ENCODE results near the gene ABCD4.

The ABCD4 gene

GRCh38 chr14:74260525-74261233, 42.1 kb downstream of the ABCD4 start:
- no peak for DNase-seq (ENCODE audit: low spot score)

DNA sequence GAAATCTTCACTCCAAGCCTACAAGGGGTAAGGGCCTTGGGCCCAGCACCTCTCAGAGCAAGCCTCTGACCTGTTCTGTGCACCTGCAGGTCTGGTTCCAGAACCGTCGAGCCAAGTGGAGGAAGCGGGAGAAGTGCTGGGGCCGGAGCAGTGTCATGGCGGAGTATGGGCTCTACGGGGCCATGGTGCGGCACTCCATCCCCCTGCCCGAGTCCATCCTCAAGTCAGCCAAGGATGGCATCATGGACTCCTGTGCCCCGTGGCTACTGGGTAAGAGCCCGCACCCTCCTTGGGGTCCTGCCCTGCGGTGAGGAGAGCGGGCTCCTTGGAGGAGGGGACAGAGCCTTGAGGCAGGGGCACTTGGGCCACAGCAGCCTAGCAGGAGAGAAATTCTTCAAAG, 43.2 kb downstream of the ABCD4 start:
- DNase-seq (ENCODE audit: low spot score): no peak

DNA sequence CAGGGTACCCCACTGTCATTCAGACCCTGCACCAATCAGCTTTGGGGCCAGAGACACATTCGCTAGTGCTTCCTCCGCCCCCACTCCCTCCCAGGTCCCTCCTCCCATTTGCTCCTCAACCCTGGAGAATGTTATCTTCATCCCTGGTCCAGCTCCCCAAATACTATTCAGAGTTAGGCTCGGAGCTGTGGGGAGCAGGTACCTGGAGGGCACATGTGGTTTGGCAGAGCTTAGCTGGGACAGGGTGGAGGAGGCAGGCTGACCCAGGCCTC, 44.0 kb downstream of the ABCD4 start:
- no peak for DNase-seq (ENCODE audit: low spot score)

- peak; percentile 26 for DNase-seq (ENCODE audit: low spot score)
These were observed 44.6 kb downstream of the ABCD4 start for GRCh38 chr14:74257941-74258763.

DNA sequence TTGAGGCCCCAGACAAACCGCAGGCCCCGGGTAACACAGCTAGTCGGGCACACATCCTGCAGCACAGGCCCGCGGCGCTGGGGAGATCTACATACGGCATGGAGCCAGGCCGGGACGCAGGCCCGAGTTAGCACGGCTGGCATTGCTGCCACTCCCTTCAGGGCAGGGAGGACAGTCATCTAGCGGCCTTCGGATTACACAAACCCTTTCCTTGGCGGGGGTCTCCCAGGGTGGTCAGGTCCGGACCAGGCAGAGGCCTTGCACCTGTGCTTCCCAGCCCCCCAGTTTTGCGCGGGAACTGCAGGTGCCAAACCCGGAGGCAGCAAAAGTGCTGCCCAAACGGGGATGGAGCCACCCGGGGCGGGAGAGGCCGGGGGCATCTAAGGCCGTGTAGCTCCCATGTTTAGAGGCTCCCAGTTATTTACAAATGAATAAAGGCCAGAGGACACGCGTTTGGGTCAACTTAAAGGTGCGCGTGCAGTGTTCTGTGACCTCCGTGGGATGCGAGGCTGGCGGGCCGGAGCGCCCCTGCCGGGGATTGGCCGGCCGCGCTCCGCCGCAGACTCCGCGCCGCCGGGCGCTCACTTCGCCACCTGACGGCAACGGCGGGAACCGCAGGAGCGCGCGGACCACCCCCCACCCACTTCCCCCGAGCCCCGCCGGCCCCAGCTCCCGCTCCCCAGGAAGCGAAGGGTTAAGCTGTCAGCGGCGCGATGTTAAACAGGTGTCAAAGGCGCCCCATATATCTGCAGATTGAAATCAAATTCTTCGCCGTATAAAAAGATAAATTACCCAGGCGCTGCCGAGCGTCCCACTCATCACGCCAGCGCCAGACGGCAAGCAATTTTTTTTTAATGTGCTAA, 45.4 kb downstream of the ABCD4 start:
- DNase-seq (ENCODE audit: low spot score): peak; percentile 84

GRCh38 chr14:74255281-74255680, 47.5 kb downstream of the ABCD4 start:
- no peak for DNase-seq (ENCODE audit: low spot score)

- no peak for DNase-seq (ENCODE audit: low spot score)
These were observed 53.0 kb downstream of the ABCD4 start for GRCh38 chr14:74249433-74250375.

DNA sequence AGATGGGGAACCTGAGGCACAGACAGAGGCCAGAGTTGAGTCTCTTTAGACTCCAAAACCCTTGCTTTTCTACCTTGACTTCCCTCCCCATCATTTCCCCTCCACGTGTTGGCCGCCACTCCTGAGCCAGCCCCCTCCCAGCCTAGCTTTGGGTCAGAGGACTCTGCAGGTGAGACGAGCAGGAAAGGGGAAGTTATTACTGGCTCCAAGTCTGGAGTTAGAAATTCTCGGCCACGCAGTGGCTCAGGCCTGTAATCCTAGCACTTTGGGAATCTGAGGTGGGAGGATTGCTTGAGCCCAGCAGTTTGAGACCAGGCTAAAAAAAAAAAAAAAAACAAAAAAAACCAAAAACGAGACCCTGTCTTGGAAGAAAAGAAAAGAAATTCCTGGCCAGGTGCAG, 54.7 kb downstream of the ABCD4 start:
- no peak for DNase-seq (ENCODE audit: low spot score)

GRCh38 chr14:74246542-74246941, 56.2 kb downstream of the ABCD4 start:
- no peak for DNase-seq (ENCODE audit: low spot score)

GRCh38 chr14:74245292-74245691, 57.4 kb downstream of the ABCD4 start:
- no peak for DNase-seq (ENCODE audit: low spot score)

GRCh38 chr14:74244115-74244514, 58.6 kb downstream of the ABCD4 start:
- DNase-seq (ENCODE audit: low spot score): no peak

GRCh38 chr14:74243051-74243450, 59.7 kb downstream of the ABCD4 start:
- DNase-seq (ENCODE audit: low spot score): no peak

GRCh38 chr14:74242780-74243042, 60.0 kb downstream of the ABCD4 start:
- DNase-seq (ENCODE audit: low spot score): no peak

DNA sequence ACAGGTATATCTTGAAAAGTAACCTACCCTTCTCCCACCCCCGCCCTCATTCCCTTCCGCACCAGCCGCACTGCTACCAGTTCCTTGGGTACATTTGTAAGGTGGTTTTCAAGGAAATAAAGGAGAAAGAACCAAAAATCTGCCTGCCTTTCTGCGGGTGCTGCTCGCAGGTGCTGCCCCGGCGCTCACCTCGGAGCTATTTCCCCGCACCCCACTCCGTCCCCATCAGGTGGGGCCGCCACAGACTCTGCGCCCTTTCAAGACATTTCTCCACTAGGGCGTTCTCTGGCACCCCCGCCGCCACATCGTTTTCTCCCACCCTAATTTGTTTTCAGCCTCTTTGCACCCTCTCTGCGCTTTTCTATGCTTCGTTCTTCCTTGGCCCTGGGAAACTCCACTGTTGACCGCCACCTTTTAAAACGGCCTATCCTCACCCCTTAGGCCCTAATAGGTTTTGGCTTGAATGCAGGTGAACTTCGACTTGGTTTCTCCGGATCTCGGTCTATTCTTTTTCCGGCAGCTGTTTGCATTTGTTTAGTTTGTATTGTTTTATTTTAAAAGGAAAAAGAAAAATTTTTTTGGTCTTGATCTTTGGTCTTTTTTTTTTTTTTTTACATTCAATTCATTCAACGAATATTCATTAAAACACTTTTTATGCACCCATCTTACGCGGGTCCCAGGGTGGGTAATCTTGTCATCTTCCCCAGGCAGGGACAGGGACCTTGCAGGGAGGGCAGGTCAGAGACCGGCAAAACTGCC, 60.5 kb downstream of the ABCD4 start:
- no peak for DNase-seq (ENCODE audit: low spot score)

DNA sequence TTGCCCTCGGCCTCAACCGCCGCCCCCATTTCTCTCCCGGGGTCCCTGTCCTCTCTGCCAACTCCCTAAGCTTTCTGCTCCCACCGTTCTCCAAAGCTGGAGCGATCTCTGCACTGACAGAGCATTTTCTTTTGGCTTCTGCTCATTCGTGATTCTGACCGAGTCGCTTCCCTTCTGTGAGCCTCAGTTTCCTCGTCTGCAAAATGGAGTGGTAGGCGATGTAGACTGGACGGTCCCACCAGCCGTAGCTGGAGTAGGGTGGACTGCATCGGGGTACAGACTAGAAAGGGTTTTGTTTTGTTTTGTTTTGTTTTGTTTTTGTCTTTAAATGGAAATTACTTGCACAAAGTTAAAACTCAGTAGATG, 61.1 kb downstream of the ABCD4 start:
- DNase-seq (ENCODE audit: low spot score): no peak

DNA sequence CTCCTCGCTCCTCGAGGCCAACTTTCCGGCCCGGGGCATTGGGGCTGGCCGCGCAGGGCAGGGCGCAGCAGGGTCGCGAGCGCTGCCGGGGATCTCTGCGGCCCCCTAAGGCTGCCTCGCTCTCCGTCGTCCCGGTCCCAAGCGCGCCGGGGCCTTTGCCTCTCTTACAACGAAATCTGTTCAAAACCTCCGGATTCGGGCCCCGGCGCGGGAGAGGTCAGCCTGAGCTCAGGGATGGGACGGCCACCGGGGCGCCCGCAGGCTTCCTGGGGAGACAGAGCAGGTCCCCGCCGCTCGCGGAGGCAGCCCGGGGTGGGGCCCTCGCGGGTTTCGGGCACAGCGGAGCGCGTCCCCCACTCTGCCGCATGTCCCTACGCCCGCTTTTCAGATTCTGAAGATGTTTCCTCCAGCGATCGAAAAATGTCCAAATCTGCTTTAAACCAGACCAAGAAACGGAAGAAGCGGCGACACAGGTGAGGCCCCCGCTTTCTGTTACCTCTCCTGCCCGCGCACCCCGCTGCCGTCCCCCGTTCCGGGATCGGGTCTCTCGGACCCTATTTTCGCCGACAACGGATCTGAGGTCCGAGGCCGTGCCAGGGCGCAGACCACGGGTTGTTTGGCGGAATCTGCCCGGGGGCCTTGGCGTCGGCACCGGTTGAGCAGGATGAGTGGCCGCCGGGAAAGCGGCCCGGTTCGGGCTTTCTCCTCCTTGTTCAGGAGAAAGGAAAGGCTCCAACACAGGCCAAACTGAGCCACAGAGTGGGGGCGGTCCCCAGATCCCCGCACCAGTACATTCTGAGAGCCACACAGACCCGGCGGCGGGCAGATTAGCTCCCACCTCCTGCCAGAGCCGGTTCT, 61.7 kb downstream of the ABCD4 start:
- no peak for DNase-seq (ENCODE audit: low spot score)

DNA sequence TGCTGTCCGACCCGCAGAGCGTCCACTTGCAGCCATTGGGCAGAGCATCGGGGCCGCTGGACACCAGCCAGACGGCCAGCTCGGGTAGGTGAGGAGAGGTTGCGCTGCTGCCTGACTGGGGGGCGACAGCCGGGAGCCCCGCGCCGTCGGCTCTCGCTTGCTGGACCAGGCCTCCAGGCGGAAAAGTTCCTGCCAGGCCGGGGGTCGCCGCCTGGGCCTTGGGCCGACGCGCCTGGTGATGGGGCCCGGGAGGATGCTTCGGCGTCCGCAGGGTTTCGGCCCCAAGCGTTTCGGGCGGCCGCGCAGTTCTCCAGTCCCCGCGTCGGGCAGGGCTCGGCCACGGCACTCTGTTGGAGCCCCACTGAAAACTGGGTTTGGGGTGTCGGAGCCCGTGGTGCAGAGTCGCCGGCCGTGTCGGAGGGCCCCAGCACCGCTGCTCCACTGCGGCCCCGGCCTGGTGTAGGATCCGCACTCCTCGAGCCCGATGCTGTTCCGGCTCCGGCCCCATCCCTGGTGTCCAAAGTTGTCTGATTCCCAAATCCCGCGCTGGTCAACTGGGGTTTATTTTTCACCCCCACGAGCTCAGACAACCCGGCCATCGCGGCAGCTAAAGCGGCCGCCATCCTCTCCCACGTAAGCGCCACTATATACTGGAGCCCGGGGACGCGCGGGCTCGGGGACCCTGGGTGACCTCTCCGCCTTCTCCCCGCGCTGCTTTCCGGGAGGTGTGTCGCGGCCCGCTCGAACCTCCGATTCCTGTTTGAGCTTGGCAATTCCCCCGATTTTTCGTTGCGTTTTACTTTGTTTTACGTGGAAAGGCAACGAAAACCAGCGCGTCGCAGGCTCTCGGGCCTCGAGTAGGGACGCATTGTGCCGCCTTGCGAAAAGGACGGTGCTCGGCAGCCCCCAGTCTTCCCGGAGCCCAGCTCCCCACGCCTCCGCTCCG, 62.6 kb downstream of the ABCD4 start:
- DNase-seq (ENCODE audit: low spot score): no peak

GRCh38 chr14:74238974-74239847, 63.5 kb downstream of the ABCD4 start, which contains the start of gene VSX2:
Gene VSX2, plus strand, starts transcription at chr14:74239449. Its CDS starts 113 bp downstream, at chr14:74239562.
- DNase-seq (ENCODE audit: low spot score): no peak

Data from SK-N-DZ (cell line).